WI38 (cell line): ENCODE data around the gene SSR1.
"Not testable (repeated sequence)": the region's sequence is repeated elsewhere in the genome, so short reads cannot be mapped to it uniquely, and the experiment has no call there.

Source experiments
- H3K4me3 ChIP-seq: 2 replicates; pipeline ENCODE4 v1.5.1; 2011; ENCODE audit warnings: low read depth, mild to moderate bottlenecking, control low read depth, low read length
- CTCF ChIP-seq: IDR thresholded peaks from 2 replicates; pipeline ENCODE4 v1.5.1; 2012; ENCODE audit warnings: low read depth, mild to moderate bottlenecking, control low read depth, low read length

The SSR1 gene

GRCh38 chr6:7324520-7324919 lies 11.5 kb upstream of the SSR1 start:
- no peak overlapping the region for H3K4me3 ChIP-seq

GRCh38 chr6:7323074-7323473 lies 10.1 kb upstream of the SSR1 start:
- H3K4me3 ChIP-seq: no peak overlapping the region
- no peak for TF ChIP-seq CTCF

More at GRCh38 chr6:7324520-7324919, 11.5 kb upstream of the SSR1 start:
- TF ChIP-seq CTCF: no peak

GRCh38 chr6:7321866-7322265 lies 8.9 kb upstream of the SSR1 start:
- not testable (repeated sequence) for H3K4me3 ChIP-seq

- not testable (repeated sequence) for H3K4me3 ChIP-seq
These were observed 6.4 kb upstream of the SSR1 start for GRCh38 chr6:7319406-7319805.

- TF ChIP-seq CTCF: no peak
These were observed 4.5 kb upstream of the SSR1 start for GRCh38 chr6:7317538-7317937.

GRCh38 chr6:7316658-7317533 lies 3.9 kb upstream of the SSR1 start:
- TF ChIP-seq CTCF: no peak
- H3K4me3 ChIP-seq: no peak overlapping the region

More at GRCh38 chr6:7317538-7317937, 4.5 kb upstream of the SSR1 start:
- no peak overlapping the region for H3K4me3 ChIP-seq

- no peak overlapping the region for H3K4me3 ChIP-seq
- TF ChIP-seq CTCF: no peak
These were observed 3.0 kb upstream of the SSR1 start for GRCh38 chr6:7315948-7316365.

- not testable (repeated sequence) for H3K4me3 ChIP-seq
These were observed 2.3 kb upstream of the SSR1 start for GRCh38 chr6:7315087-7315947.
